Activated CD8-positive, alpha-beta T cell treated with anti-CD3 and anti-CD28 coated beads, Interleukin-2, amount 10 ng/mL, durations not matched to agents 7 days and 5 days (primary cell): ENCODE results near the gene FAM180A. TPM values are rescaled to one million over a fixed set of nuclear protein-coding genes. Genes with fewer than 3 reads are reported as not detected.

ENCODE experiments used
- ATAC-seq: fragments of 150-1000 bp; cut with Tn5 transposase; one replicate; pipeline ENCODE4 v1.10.0; 2021; ENCODE audit warnings: moderate library complexity
- CTCF ChIA-PET: fragments of 350-600 bp; sonication (Branson Sonifier 250); formaldehyde crosslinking; loops from one replicate; lab custom pipeline; 2021; ENCODE audit warnings: antibody characterized with exemption; lab: Charles Lee
- POLR2A ChIA-PET: fragments of 350-600 bp; sonication (Branson Sonifier 250); formaldehyde crosslinking; loops from one replicate; lab custom pipeline; 2021; ENCODE audit warnings: antibody characterized with exemption; lab: Charles Lee
- DNase-seq: peaks from one replicate; pipeline ENCODE4 v3.0.0-alpha.2; 2020
- H3K27ac Mint-ChIP-seq: one replicate; pipeline ENCODE4 v1.8.0; 2021; ENCODE audit warnings: mild to moderate bottlenecking, mixed read lengths
- H3K27me3 Mint-ChIP-seq: one replicate; pipeline ENCODE4 v1.8.0; 2021; ENCODE audit warnings: low read depth, mixed read lengths
- H3K36me3 Mint-ChIP-seq: one replicate; pipeline ENCODE4 v1.8.0; 2021; ENCODE audit warnings: low read depth, mixed read lengths
- H3K4me1 Mint-ChIP-seq: one replicate; pipeline ENCODE4 v1.8.0; 2021; ENCODE audit warnings: low read depth, mixed read lengths
- H3K4me3 Mint-ChIP-seq: one replicate; pipeline ENCODE4 v1.8.0; 2021; ENCODE audit warnings: mild to moderate bottlenecking, mixed read lengths
- H3K9me3 Mint-ChIP-seq: one replicate; pipeline ENCODE4 v1.8.0; 2022; ENCODE audit warnings: mixed read lengths; ENCODE audit not compliant: insufficient read depth
- total RNA-seq, 2 experiments: library from RNA; stranded (reverse); gene quantifications; one replicate each; pipeline ENCODE4 v1.2.3, GENCODE V29; 2021

The FAM180A gene
- total RNA-seq, 2 experiments from 2014 or later, result not detected

DNA sequence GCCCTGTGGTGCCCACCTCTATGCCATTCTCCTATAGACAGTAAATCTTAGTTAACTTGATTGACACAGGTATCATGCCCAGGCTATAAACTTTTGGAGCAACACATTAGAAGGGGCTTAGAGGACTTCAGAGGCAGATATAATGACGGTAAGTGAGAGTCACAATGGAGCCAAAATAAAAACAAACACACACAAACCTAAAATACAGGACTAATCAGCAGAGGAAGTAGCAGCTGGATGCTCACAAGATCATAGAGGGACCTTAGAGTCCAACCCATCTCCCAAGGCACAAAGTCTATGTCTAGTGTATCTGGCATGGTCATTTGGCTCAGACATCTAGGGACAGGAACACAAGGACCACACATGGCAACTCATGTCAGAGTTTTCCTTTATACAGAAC lies 32.9 kb downstream of the FAM180A start:
- Mint-ChIP-seq H3K36me3 (no peaks in the 10 kb centered on the region), H3K4me1 (no peaks in the 10 kb centered on the region), H3K4me3 (no peak overlapping the region), H3K9me3 (no peaks in the 10 kb centered on the region), H3K27ac (no peak overlapping the region), H3K27me3 (peaks cover 14% of the 10 kb centered on the region)
- ChIA-PET POLR2A (no interaction called here), CTCF (no interaction called here)
- ATAC-seq (no peak), DNase-seq (no peak)

DNA sequence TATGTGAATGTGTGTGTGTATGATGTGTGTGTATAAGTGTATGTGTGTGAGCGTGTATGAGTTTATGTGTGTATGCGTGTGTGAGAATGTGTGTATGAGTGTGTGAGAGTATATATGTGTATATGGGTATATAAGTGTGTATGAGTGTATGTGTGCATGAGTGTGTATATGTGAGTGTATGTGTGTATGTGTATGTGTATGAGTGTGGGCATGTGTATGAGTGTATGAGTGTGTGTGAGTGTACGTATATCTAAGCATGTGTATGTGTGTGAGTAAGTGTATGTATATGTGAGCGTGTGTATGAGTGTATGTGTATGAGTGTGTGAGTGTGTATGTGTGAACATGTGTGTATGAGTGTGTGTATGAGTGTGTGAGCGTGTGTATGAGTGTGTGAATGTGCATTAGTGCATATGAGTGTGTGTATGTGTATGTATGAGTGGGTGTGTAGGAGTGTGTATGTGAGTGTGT lies 33.5 kb downstream of the FAM180A start:
- H3K9me3 Mint-ChIP-seq, result no peaks in the 10 kb centered on the region
- ATAC-seq, result no peak
- ChIA-PET POLR2A (no interaction called here), CTCF (no interaction called here)
- no peaks in the 10 kb centered on the region for H3K4me1 Mint-ChIP-seq
- no peak overlapping the region for H3K27ac Mint-ChIP-seq
- H3K27me3 Mint-ChIP-seq, result peaks cover 14% of the 10 kb centered on the region
- no peak overlapping the region for H3K4me3 Mint-ChIP-seq
- H3K36me3 Mint-ChIP-seq, result no peaks in the 10 kb centered on the region
- no peak for DNase-seq

GRCh38 chr7:135714534-135715009 lies 34.0 kb downstream of the FAM180A start:
- Mint-ChIP-seq H3K4me1 (no peaks in the 10 kb centered on the region), H3K27ac (no peak overlapping the region), H3K9me3 (no peaks in the 10 kb centered on the region), H3K4me3 (no peak overlapping the region), H3K27me3 (peaks cover 9% of the 10 kb centered on the region), H3K36me3 (no peaks in the 10 kb centered on the region)
- DNase-seq, result no peak
- ChIA-PET CTCF (no interaction called here), POLR2A (no interaction called here)
- no peak for ATAC-seq

DNA sequence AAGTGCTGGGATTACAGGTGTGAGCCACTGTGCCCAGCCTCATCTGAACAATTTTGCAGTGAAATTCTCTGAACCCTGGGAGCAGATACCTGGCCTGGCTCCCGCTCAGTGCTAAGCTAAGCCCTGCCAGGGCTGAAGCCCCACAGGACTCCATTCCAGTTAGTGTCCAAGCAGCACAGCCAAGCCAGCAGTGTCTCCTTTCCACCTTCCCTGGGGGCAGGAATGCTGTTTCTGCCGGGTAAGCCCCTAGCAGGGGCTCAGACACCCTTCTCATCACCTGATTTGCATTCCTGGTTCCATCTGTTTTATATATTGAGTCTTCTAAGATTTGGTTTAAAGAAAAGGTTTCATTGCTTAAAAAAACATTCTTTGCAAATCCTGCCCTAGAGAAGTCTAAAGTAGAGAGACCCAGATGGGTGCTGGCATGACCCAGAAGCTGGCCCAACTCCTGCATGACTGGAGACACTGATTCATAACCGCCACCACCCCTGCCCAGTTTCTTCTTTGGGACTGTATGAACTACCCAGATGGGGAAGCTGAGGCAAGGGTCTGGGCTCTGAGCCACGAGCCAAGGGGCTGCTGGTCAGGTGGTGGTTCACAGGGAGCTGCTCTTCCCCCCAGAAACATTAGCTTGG lies 34.7 kb downstream of the FAM180A start:
- Mint-ChIP-seq H3K4me3 (no peak overlapping the region), H3K27me3 (peaks cover 8% of the 10 kb centered on the region), H3K4me1 (no peaks in the 10 kb centered on the region), H3K9me3 (no peaks in the 10 kb centered on the region), H3K27ac (no peak overlapping the region), H3K36me3 (no peaks in the 10 kb centered on the region)
- ATAC-seq (no peak), DNase-seq (no peak)
- POLR2A ChIA-PET, result no interaction called here
- CTCF ChIA-PET, result interaction anchor here (1.0 to 4.3 kb wide), 2 partner anchors 10 to 41 kb away, joined by 3 to 22 read pairs; no protein-coding TSS in a partner anchor

GRCh38 chr7:135712796-135713195 lies 35.8 kb downstream of the FAM180A start:
- CTCF ChIA-PET, result interaction anchor here (4.3 kb wide), 1 partner anchor 39 kb away, joined by 22 read pairs; no protein-coding TSS in a partner anchor
- no peak overlapping the region for H3K27ac Mint-ChIP-seq

GRCh38 chr7:135712182-135712782 lies 36.3 kb downstream of the FAM180A start:
- Mint-ChIP-seq H3K4me1 (no peaks in the 10 kb centered on the region), H3K27me3 (peaks cover 2% of the 10 kb centered on the region), H3K36me3 (no peaks in the 10 kb centered on the region), H3K9me3 (no peaks in the 10 kb centered on the region), H3K4me3 (no peak overlapping the region), H3K27ac (no peak overlapping the region)
- ATAC-seq (no peak), DNase-seq (no peak)
- POLR2A ChIA-PET, result no interaction called here
- CTCF ChIA-PET, result interaction anchor here (1.2 to 4.3 kb wide), 2 partner anchors 11 to 39 kb away, joined by 6 to 22 read pairs; no protein-coding TSS in a partner anchor

More at GRCh38 chr7:135712796-135713195, 35.8 kb downstream of the FAM180A start:
- no peaks in the 10 kb centered on the region for H3K36me3 Mint-ChIP-seq
- DNase-seq, result no peak
- no peaks in the 10 kb centered on the region for H3K9me3 Mint-ChIP-seq
- no peak overlapping the region for H3K4me3 Mint-ChIP-seq
- POLR2A ChIA-PET, result no interaction called here
- H3K4me1 Mint-ChIP-seq, result no peaks in the 10 kb centered on the region
- no peak for ATAC-seq
- H3K27me3 Mint-ChIP-seq, result peaks cover 2% of the 10 kb centered on the region

GRCh38 chr7:135711139-135711469 lies 37.5 kb downstream of the FAM180A start:
- no peaks in the 10 kb centered on the region for H3K36me3 Mint-ChIP-seq
- DNase-seq, result no peak
- ChIA-PET POLR2A (no interaction called here), CTCF (interaction anchor here (0.9 to 4.3 kb wide), 4 partner anchors 10 to 38 kb away, joined by 5 to 22 read pairs (median 7); no protein-coding TSS in a partner anchor)
- H3K27me3 Mint-ChIP-seq, result no peaks in the 10 kb centered on the region
- no peak for ATAC-seq
- H3K9me3 Mint-ChIP-seq, result no peaks in the 10 kb centered on the region
- no peak overlapping the region for H3K27ac Mint-ChIP-seq
- H3K4me3 Mint-ChIP-seq, result no peak overlapping the region
- H3K4me1 Mint-ChIP-seq, result no peaks in the 10 kb centered on the region

DNA sequence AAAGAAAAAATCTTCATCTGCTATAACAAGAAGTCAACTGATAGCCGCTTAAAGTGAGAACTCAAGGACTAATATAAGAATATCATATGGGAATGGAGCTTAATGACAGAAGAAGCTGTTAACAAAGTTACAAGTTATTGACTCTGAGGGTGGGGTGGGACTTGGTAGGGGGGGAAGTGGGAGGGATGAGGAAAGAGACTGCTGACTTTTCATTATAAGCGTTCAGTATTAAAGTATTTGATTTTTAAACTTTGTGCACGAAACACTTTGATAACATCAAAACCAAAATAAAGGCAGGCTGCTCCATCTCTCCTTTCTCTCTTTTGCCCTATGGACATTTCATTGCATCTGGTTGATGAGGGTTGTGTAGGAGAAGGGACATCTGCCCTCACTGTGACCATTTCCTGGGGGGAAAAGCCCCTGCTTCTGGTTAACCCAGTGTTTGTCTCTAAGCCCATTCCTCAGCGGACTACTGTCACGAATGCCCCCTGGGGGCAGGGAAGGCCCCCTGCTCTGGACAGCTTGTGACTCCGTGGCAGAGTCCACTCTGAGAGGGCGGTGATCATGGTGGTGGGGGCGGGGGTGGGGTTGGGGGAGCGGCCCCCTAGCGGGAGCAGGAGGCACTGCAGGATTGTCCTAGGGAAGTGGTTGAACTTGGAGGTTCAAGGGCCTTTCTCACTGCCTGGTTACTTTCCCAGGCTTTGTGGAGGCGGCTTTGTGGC lies 38.0 kb downstream of the FAM180A start:
- Mint-ChIP-seq H3K27ac (no peak overlapping the region), H3K27me3 (no peaks in the 10 kb centered on the region), H3K4me3 (no peak overlapping the region), H3K9me3 (no peaks in the 10 kb centered on the region), H3K36me3 (no peaks in the 10 kb centered on the region), H3K4me1 (no peaks in the 10 kb centered on the region)
- ChIA-PET POLR2A (no interaction called here), CTCF (interaction anchor here (0.7 to 4.3 kb wide), 6 partner anchors 9 to 1881 kb away, joined by 3 to 22 read pairs (median 6); no protein-coding TSS in a partner anchor)
- no peak for ATAC-seq
- no peak for DNase-seq

DNA sequence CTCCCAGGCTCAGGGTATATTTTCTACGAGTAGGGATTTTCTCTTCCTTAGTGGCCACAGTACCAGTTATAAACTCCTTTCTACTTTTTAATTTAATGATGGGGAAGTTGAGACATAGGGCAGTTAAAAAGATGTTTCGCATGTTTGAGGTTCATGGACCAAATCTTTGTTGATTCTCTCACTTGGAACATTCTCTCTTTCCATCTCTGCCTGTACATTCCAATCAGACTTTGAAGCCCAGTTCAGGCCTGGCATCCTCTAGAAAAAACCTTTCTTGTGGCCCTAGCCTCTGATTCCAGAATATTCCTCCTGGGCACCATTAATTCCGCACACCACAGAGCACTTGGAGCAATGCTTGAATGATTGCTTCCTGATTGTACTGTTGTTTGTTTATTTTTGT lies 39.1 kb downstream of the FAM180A start:
- H3K4me3 Mint-ChIP-seq, result no peak overlapping the region
- H3K27ac Mint-ChIP-seq, result no peak overlapping the region
- H3K4me1 Mint-ChIP-seq, result no peaks in the 10 kb centered on the region
- H3K9me3 Mint-ChIP-seq, result no peaks in the 10 kb centered on the region
- CTCF ChIA-PET, result interaction anchor here (0.7 to 4.3 kb wide), 2 partner anchors 36 to 1880 kb away, joined by 3 to 22 read pairs; no protein-coding TSS in a partner anchor
- POLR2A ChIA-PET, result no interaction called here
- no peaks in the 10 kb centered on the region for H3K36me3 Mint-ChIP-seq
- no peaks in the 10 kb centered on the region for H3K27me3 Mint-ChIP-seq
- ATAC-seq (no peak), DNase-seq (no peak)

DNA sequence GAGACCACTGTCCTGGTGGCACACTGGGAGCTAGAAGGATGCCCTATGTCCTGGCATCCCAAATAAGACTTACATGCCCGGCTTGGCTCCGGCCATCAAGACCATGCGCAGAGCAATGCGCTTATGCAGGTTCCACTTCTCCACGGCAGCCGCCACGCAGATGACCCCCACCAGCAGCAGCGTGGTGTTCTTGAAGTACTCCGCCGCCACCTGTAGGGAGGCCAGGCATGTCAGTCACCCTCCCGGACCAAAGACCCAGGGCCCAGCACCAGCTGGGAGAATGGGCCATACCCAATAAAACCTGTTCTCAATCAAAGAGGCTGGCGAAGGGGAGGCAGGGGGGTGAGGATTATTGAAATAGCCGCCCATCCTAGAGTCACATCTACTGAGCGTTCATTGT lies 40.6 kb downstream of the FAM180A start:
- ChIA-PET CTCF (no interaction called here), POLR2A (no interaction called here)
- ATAC-seq, result no peak
- no peaks in the 10 kb centered on the region for H3K27me3 Mint-ChIP-seq
- H3K4me1 Mint-ChIP-seq, result no peaks in the 10 kb centered on the region
- no peaks in the 10 kb centered on the region for H3K9me3 Mint-ChIP-seq
- no peak for DNase-seq
- no peak overlapping the region for H3K27ac Mint-ChIP-seq
- no peaks in the 10 kb centered on the region for H3K36me3 Mint-ChIP-seq
- H3K4me3 Mint-ChIP-seq, result no peak overlapping the region

DNA sequence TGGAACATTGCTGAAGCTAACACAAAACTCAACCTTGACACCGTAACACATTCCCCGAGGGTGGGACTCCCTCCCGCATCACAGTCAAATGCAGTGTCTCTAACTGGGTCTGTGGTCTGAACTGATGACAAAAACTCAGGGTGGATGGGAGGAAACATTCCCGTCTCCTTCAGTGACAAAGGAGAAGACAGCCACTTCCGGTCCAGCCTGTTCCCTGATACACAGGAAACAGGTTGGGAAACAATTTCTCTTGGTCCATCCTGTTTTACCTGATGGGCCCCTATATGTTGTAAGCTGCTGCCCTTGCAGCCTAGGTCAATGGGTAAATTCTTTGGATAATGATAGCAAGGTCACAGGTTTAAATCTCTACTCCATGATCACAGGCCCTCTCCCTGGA lies 41.0 kb downstream of the FAM180A start:
- Mint-ChIP-seq H3K27me3 (no peaks in the 10 kb centered on the region), H3K4me3 (no peak overlapping the region)
- CTCF ChIA-PET, result no interaction called here

More for the DNA sequence above, 41.0 kb downstream of the FAM180A start:
- POLR2A ChIA-PET, result no interaction called here
- no peak for DNase-seq
- Mint-ChIP-seq H3K36me3 (no peaks in the 10 kb centered on the region), H3K9me3 (no peaks in the 10 kb centered on the region), H3K27ac (no peak overlapping the region), H3K4me1 (no peaks in the 10 kb centered on the region)
- ATAC-seq, result no peak
